ENCODE measurements around the gene ORMDL3. TPM values are rescaled to one million over a fixed set of nuclear protein-coding genes. Genes with fewer than 3 reads are reported as not detected.

Gene ORMDL3
- total RNA-seq, 1 experiment from 2014 or later = 14.7 TPM

DNA sequence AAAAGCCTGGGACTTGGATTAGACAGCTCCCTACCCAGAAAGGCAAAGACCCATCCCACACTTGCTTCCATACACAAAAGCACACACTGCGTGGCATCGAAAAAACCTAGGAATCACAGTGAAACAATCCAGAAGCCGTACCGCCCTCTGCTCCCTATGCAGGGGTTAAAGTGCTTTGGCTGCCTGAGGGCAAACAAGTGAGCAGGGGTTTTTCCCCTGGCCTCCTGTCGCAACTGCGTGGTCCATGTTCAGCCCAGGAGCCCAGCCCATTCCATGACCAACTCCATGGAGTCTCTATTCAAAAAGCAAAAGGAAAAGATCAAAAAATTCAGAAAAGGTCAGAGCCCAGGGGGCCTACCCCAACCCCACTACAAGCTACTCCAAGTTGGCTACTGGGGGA, 5.4 kb downstream of the ORMDL3 start:
- CTCF ChIA-PET = interaction anchor here (1.0 kb wide), 1 partner anchor 168 kb away, joined by 4 read pairs; no protein-coding TSS in a partner anchor
- DNase-seq (ENCODE audit: unreplicated experiment) = no peak
- intact Hi-C loops (cut with micrococcal nuclease) = no loop called here
- POLR2A ChIA-PET = interaction anchor here (0.6 to 0.7 kb wide), 2 partner anchors 11 to 509 kb away, joined by 3 to 4 read pairs; no protein-coding TSS in a partner anchor
- Mint-ChIP-seq H3K27ac (ENCODE audit: low read depth, unreplicated experiment) (no peak overlapping the region), H3K36me3 (ENCODE audit: insufficient read depth, unreplicated experiment) (peaks cover 7% of the 10 kb centered on the region), H3K9me3 (ENCODE audit: unreplicated experiment) (no peaks in the 10 kb centered on the region), H3K4me3 (ENCODE audit: unreplicated experiment) (no peak overlapping the region), H3K4me1 (ENCODE audit: insufficient read depth, unreplicated experiment) (peaks cover 6% of the 10 kb centered on the region), H3K27me3 (ENCODE audit: insufficient read depth, unreplicated experiment) (no peaks in the 10 kb centered on the region)
- TF ChIP-seq, protein P1, sequence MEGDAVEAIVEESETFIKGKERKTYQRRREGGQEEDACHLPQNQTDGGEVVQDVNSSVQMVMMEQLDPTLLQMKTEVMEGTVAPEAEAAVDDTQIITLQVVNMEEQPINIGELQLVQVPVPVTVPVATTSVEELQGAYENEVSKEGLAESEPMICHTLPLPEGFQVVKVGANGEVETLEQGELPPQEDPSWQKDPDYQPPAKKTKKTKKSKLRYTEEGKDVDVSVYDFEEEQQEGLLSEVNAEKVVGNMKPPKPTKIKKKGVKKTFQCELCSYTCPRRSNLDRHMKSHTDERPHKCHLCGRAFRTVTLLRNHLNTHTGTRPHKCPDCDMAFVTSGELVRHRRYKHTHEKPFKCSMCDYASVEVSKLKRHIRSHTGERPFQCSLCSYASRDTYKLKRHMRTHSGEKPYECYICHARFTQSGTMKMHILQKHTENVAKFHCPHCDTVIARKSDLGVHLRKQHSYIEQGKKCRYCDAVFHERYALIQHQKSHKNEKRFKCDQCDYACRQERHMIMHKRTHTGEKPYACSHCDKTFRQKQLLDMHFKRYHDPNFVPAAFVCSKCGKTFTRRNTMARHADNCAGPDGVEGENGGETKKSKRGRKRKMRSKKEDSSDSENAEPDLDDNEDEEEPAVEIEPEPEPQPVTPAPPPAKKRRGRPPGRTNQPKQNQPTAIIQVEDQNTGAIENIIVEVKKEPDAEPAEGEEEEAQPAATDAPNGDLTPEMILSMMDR (IDR thresholded peaks at IDR 0.05; ENCODE audit: unreplicated experiment) = no peak
- no TSS peak for BruUV-seq (replicated peaks)

DNA sequence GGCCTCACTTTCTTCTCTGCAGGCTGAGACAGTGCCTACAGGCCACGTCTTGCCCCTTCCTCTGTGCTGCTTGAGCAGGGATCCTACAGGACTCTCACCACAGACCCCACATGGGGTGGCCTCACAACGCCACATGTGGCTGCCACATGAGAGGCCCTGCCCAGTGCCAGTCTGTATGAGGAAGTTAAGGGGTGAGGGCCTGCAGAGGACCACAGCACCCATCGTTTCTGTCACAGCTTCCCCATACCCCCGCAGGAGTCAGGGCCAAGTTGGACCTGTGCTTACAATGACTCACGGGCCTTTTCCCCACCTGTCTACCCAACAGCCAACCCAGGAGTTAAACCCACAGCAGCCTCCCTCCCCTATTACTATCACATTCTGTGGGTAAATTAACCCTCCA, 6.1 kb downstream of the ORMDL3 start:
- CTCF ChIA-PET = interaction anchor here (0.5 to 1.0 kb wide), 2 partner anchors 167 to 190 kb away, joined by 4 read pairs; no protein-coding TSS in a partner anchor
- BruUV-seq (replicated peaks) = TSS peak; percentile 75
- Mint-ChIP-seq H3K4me1 (ENCODE audit: insufficient read depth, unreplicated experiment) (peaks cover 5% of the 10 kb centered on the region), H3K27me3 (ENCODE audit: insufficient read depth, unreplicated experiment) (no peaks in the 10 kb centered on the region), H3K27ac (ENCODE audit: low read depth, unreplicated experiment) (no peak overlapping the region), H3K4me3 (ENCODE audit: unreplicated experiment) (no peak overlapping the region), H3K36me3 (ENCODE audit: insufficient read depth, unreplicated experiment) (peaks cover 7% of the 10 kb centered on the region), H3K9me3 (ENCODE audit: unreplicated experiment) (no peaks in the 10 kb centered on the region)
- no peak for DNase-seq (ENCODE audit: unreplicated experiment)
- intact Hi-C loops (cut with micrococcal nuclease) = no loop called here
- TF ChIP-seq, protein P1 (IDR thresholded peaks at IDR 0.05; ENCODE audit: unreplicated experiment) = no peak
- POLR2A ChIA-PET = interaction anchor here (0.7 kb wide), 1 partner anchor 10 kb away, joined by 4 read pairs; no protein-coding TSS in a partner anchor

DNA sequence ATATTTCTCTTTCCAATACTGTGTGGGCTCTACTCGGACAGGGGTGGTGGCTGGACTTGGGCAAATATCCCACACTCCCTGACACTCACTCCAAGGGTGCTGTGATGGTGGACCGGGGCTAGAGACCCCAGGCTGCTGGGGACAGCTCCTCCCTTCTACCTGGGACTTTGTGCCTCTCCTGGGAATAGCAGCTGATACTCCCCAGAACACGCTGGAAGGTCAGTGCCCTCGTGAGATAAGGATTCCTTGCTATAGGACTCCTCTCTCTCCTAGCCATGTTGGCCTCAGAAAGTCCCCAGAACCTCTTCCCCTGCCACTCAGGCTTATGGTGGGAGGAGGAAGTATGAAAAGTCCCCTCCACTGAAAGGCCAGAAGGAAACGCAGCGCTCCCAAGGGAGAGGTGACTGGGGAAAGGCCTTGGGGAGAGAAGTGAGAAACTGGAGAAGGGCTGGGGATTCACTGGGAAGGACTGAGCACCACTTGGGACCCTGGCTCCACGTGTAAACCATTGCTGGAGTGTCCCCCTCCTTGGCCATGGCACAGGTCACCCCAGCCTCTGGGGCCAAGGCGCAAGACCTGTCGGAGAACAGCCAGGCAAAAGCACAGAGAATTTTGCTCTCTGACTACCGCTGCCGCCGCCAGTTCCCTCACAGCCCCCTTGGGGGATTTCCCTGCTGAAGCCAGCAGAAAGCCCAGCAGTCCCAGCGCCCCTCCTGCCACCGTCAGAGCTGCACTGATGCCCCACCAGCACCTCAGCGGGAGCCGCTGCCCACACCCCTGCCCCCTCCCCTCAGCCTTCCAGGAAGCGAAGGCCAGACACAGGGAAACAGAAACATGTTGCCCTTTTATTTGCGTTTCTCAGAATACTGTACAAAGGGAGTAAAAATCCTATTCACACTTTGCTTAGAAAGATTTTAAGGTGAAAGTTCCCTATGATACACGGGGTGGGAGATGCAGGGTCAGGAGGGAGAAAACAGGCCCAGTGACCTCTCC, 6.9 kb downstream of the ORMDL3 start:
- Mint-ChIP-seq H3K36me3 (ENCODE audit: insufficient read depth, unreplicated experiment) (peaks cover 7% of the 10 kb centered on the region), H3K9me3 (ENCODE audit: unreplicated experiment) (no peaks in the 10 kb centered on the region), H3K27ac (ENCODE audit: low read depth, unreplicated experiment) (no peak overlapping the region), H3K4me3 (ENCODE audit: unreplicated experiment) (no peak overlapping the region), H3K27me3 (ENCODE audit: insufficient read depth, unreplicated experiment) (no peaks in the 10 kb centered on the region), H3K4me1 (ENCODE audit: insufficient read depth, unreplicated experiment) (no peaks in the 10 kb centered on the region)
- no peak for DNase-seq (ENCODE audit: unreplicated experiment)
- TF ChIP-seq, protein P1 (IDR thresholded peaks at IDR 0.05; ENCODE audit: unreplicated experiment) = no peak
- no TSS peak for BruUV-seq (replicated peaks)
- intact Hi-C loops (cut with micrococcal nuclease) = no loop called here
- ChIA-PET CTCF (interaction anchor here (0.5 kb wide), 1 partner anchor 27 kb away, joined by 3 read pairs; no protein-coding TSS in a partner anchor), POLR2A (no interaction called here)

DNA sequence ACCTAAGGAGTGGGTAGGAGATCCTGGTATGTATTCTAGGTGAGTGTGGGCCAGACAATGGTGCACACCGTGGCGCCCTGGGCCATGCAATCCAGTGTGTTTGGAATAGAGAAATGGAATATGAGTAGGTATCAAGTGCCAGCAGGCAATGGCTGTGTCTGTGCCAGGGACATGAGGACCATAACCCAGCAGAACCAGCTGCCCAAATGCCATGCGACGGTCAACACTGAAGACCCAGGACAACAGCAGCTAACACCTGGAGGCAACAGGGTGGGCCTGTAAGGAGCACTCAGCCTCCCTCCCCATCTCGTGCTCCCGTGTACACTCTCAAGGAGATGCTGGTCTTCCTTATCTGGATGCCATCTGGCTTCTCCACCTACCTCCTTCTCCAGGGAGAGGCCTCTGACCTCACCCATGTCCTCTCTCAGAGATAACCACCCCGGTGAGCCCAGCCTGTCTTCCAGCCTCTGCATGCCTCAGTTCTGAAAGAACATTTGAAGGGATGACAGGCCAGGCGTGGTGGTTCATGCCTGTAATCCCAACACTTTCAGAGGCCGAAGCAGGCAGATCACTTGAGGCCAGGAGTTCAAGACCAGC, 8.2 kb downstream of the ORMDL3 start:
- Mint-ChIP-seq H3K27ac (ENCODE audit: low read depth, unreplicated experiment) (no peak overlapping the region), H3K4me1 (ENCODE audit: insufficient read depth, unreplicated experiment) (no peaks in the 10 kb centered on the region), H3K4me3 (ENCODE audit: unreplicated experiment) (no peak overlapping the region), H3K9me3 (ENCODE audit: unreplicated experiment) (no peaks in the 10 kb centered on the region), H3K27me3 (ENCODE audit: insufficient read depth, unreplicated experiment) (no peaks in the 10 kb centered on the region), H3K36me3 (ENCODE audit: insufficient read depth, unreplicated experiment) (peaks cover 7% of the 10 kb centered on the region)
- intact Hi-C loops (cut with micrococcal nuclease) = no loop called here
- DNase-seq (ENCODE audit: unreplicated experiment) = no peak
- POLR2A ChIA-PET = interaction anchor here (1.0 kb wide), 1 partner anchor 149 kb away, joined by 3 read pairs; no protein-coding TSS in a partner anchor
- CTCF ChIA-PET = no interaction called here
- no TSS peak for BruUV-seq (replicated peaks)
- TF ChIP-seq, protein P1 (IDR thresholded peaks at IDR 0.05; ENCODE audit: unreplicated experiment) = no peak
